H1 (cell line): ENCODE results near the gene NDUFB8. TPM values are rescaled to one million over a fixed set of nuclear protein-coding genes. Genes with fewer than 3 reads are reported as not detected.

Source experiments
- ASH2L ChIP-seq: fragments of 200-600, 300-600 bp; sonication (generic); IDR thresholded peaks from one replicate; pipeline ENCODE4 v1.7.1; 2017; ENCODE audit warnings: low read length
- CREB1 ChIP-seq: IDR thresholded peaks from 2 replicates; pipeline ENCODE4 v1.6.1; 2012; ENCODE audit warnings: inconsistent platforms
- JUND ChIP-seq: IDR thresholded peaks from 2 replicates; pipeline ENCODE4 v1.6.1; 2011; ENCODE audit warnings: mild to moderate bottlenecking, improper control_type of control experiment, low read length
- PHF8 ChIP-seq: fragments of 200-600 bp; sonication (generic); conservative IDR thresholded peaks from 2 replicates; pipeline ENCODE4 v1.7.1; 2012; ENCODE audit warnings: low read depth, mild to moderate bottlenecking, inconsistent platforms, low read length, moderate library complexity
- SIN3A ChIP-seq, 2 experiments: IDR thresholded peaks in 1 of 2; conservative IDR thresholded peaks in 1 of 2; 2 replicates each; pipeline ENCODE4 v1.6.1; 2011 to 2012; ENCODE audit warnings: low read length in 2 of 2, improper control_type of control experiment in 1 of 2, low read depth in 1 of 2, mild to moderate bottlenecking in 1 of 2
- TEAD4 ChIP-seq: IDR thresholded peaks from 2 replicates; pipeline ENCODE4 v1.6.1; 2012; ENCODE audit warnings: low read depth, low read length, inconsistent platforms, mixed read lengths
- polyA plus RNA-seq, 7 experiments: library from polyadenylated mRNA; depleted of rRNA in 3 of 7; stranded (reverse) in 5 of 7; unstranded in 2 of 7; fragments of >200 nt in 5 of 7; fragments of 200-250 nt in 2 of 7; gene quantifications; 1 replicate in 5 of 7; 2 replicates in 1 of 7; 4 replicates in 1 of 7; pipeline versions ENCODE4 v1.2.1 to v1.2.3, GENCODE V29; 2011 to 2013; ENCODE audit warnings: missing spikeins in 2 of 7, mixed read lengths in 2 of 7
- total RNA-seq: library from RNA; stranded (reverse); fragmentation: NEBNext Ultra II Directional; extraction: Animal tissue kit (Norgen Biotek cat#: 25700); gene quantifications from 2 replicates; pipeline ENCODE4 v1.2.1, GENCODE V29; 2021

Gene NDUFB8
- total and polyA plus RNA-seq, 2 of the 8 experiments (the other 6 are each of a cell fraction or from before 2014, with no cell fraction given), result 175 to 455 TPM

GRCh38 chr10:100551738-100552137 is 22.1 kb upstream of the NDUFB8 start (continued):
- no peak for TF ChIP-seq CREB1
- no peak for TF ChIP-seq JUND
- TF ChIP-seq SIN3A (conservative IDR thresholded peaks at IDR 0.05 in 1 of 2, IDR thresholded peaks at IDR 0.05 in 1 of 2; ENCODE audit: low read depth in 1 of 2, low read length in 2 of 2), result no peak
- no peak for TF ChIP-seq TEAD4
- no peak for TF ChIP-seq PHF8
- no peak for TF ChIP-seq ASH2L
